Calu3 (cell line): ENCODE results near the gene IQSEC2. TPM values are rescaled to one million over a fixed set of nuclear protein-coding genes. Genes with fewer than 3 reads are reported as not detected.

ENCODE experiments used
- BruUV-seq: library from RNA; stranded (reverse); fragments of 400-500 nt; replicated peaks from 2 replicates; lab custom pipeline; 2021; lab: Mats Ljungman, UMichigan
- CTCF ChIA-PET: fragments of 300-600 bp; sonication (Branson Sonifier 250); formaldehyde crosslinking; loops from one replicate; lab custom pipeline; 2022; ENCODE audit warnings: antibody characterized with exemption; lab: Charles Lee
- DNase-seq: peaks from one replicate; pipeline ENCODE4 v3.0.0; 2022
- H3K27ac Mint-ChIP-seq: one replicate; pipeline ENCODE4 v1.8.0; 2022; ENCODE audit warnings: mixed read lengths; ENCODE audit not compliant: unreplicated experiment
- H3K27me3 Mint-ChIP-seq: one replicate; pipeline ENCODE4 v1.8.0; 2022; ENCODE audit warnings: mixed read lengths; ENCODE audit not compliant: unreplicated experiment
- H3K36me3 Mint-ChIP-seq: one replicate; pipeline ENCODE4 v1.8.0; 2022; ENCODE audit warnings: mild to moderate bottlenecking, moderate library complexity, mixed read lengths; ENCODE audit not compliant: insufficient read depth, unreplicated experiment
- H3K4me1 Mint-ChIP-seq: one replicate; pipeline ENCODE4 v1.8.0; 2022; ENCODE audit warnings: mild to moderate bottlenecking, low read depth, mixed read lengths; ENCODE audit not compliant: unreplicated experiment
- H3K4me3 Mint-ChIP-seq: one replicate; pipeline ENCODE4 v1.8.0; 2022; ENCODE audit warnings: mild to moderate bottlenecking, low read depth, moderate library complexity, mixed read lengths; ENCODE audit not compliant: unreplicated experiment
- H3K9me3 Mint-ChIP-seq: one replicate; pipeline ENCODE4 v1.8.0; 2022; ENCODE audit warnings: low read depth, mixed read lengths; ENCODE audit not compliant: unreplicated experiment
- CTCF ChIP-seq: fragments of 200-600 bp; IDR thresholded peaks from one replicate; pipeline ENCODE4 v1.8.0; 2022; ENCODE audit warnings: antibody characterized with exemption; ENCODE audit not compliant: unreplicated experiment
- intact Hi-C: fragments of 100-400 bp; cut with micrococcal nuclease; formaldehyde crosslinking; loops from one replicate; pipeline ENCODE4 v1.10.0; 2022; ENCODE audit not compliant: unreplicated experiment
- total RNA-seq: library from RNA; stranded (reverse); gene quantifications from 2 replicates; pipeline ENCODE4 v1.2.3, GENCODE V29; 2022

The IQSEC2 gene
- total RNA-seq, 1 experiment from 2014 or later, result 14.1 TPM

- Mint-ChIP-seq H3K27me3 (peaks cover 5% of the 10 kb centered on the region), H3K4me3 (no peak overlapping the region), H3K27ac (no peak overlapping the region), H3K4me1 (no peaks in the 10 kb centered on the region), H3K9me3 (no peaks in the 10 kb centered on the region), H3K36me3 (peaks cover 8% of the 10 kb centered on the region)
- intact Hi-C loops, result no loop called here
- no TSS peak for BruUV-seq
- CTCF ChIA-PET, result no interaction called here
- no peak for TF ChIP-seq CTCF
- no peak for DNase-seq
These were observed 45.2 kb downstream of the IQSEC2 start for GRCh38 chrX:53236025-53236679.

GRCh38 chrX:53235566-53235965, 45.8 kb downstream of the IQSEC2 start:
- intact Hi-C loops, result no loop called here
- TF ChIP-seq CTCF, result no peak
- no peak overlapping the region for H3K27ac Mint-ChIP-seq
- peaks cover 11% of the 10 kb centered on the region for H3K27me3 Mint-ChIP-seq
- no peak for DNase-seq
- CTCF ChIA-PET, result no interaction called here
- H3K4me1 Mint-ChIP-seq, result no peaks in the 10 kb centered on the region
- no peaks in the 10 kb centered on the region for H3K9me3 Mint-ChIP-seq
- BruUV-seq, result no TSS peak
- H3K4me3 Mint-ChIP-seq, result no peak overlapping the region
- peaks cover 8% of the 10 kb centered on the region for H3K36me3 Mint-ChIP-seq

DNA sequence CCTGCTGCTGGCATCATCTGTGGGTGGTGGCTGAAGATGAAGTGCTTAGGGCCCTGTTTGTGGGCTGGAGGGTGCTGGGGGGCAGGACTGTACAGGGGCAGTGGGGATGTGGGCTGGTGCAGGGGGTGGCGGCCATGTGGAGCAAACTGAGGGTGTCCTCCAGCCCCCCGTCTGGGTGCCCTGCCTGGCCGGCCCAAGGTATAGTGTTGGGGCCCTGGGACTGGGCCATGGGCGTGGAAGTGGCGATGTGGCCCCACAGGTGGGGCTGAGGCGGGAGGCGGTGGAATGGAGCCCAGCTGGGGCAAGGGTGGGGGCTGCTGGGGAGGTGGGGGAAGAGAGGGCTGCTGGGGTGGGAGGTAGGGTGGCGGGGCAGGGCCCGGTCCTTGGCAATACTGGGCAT, 46.9 kb downstream of the IQSEC2 start:
- Mint-ChIP-seq H3K9me3 (no peaks in the 10 kb centered on the region), H3K27me3 (peaks cover 16% of the 10 kb centered on the region), H3K4me3 (no peak overlapping the region), H3K36me3 (peaks cover 8% of the 10 kb centered on the region), H3K27ac (no peak overlapping the region), H3K4me1 (no peaks in the 10 kb centered on the region)
- TF ChIP-seq CTCF, result no peak
- no TSS peak for BruUV-seq
- no peak for DNase-seq
- intact Hi-C loops, result no loop called here
- CTCF ChIA-PET, result no interaction called here

- TF ChIP-seq CTCF, result no peak
- Mint-ChIP-seq H3K27me3 (peaks cover 16% of the 10 kb centered on the region), H3K4me1 (no peaks in the 10 kb centered on the region)
These were observed 47.8 kb downstream of the IQSEC2 start for GRCh38 chrX:53233536-53233935.

More at GRCh38 chrX:53233536-53233935, 47.8 kb downstream of the IQSEC2 start:
- Mint-ChIP-seq H3K27ac (no peak overlapping the region), H3K9me3 (no peaks in the 10 kb centered on the region), H3K36me3 (peaks cover 8% of the 10 kb centered on the region), H3K4me3 (no peak overlapping the region)
- intact Hi-C loops, result no loop called here
- no TSS peak for BruUV-seq
- CTCF ChIA-PET, result interaction anchor here (0.6 to 0.7 kb wide), 2 partner anchors 11 to 52 kb away, joined by 3 to 4 read pairs; no protein-coding TSS in a partner anchor
- no peak for DNase-seq
